GM12864 (cell line): Measurements from ENCODE around the gene SDK2.

Experiments
- DNase-seq: peaks from one replicate; pipeline ENCODE4 v3.0.0-alpha.2; 2011; ENCODE audit warnings: low read depth
- H3K4me3 ChIP-seq: 2 replicates; pipeline ENCODE4 v1.5.1; 2011; ENCODE audit warnings: mild to moderate bottlenecking, low read depth, low read length, control low read depth
- TF ChIP-seq, protein P1 (sequence below): IDR thresholded peaks from 2 replicates; pipeline ENCODE4 v1.5.1; 2011; ENCODE audit warnings: low read depth, mild to moderate bottlenecking, moderate library complexity, low read length, control low read depth, inconsistent platforms; ENCODE audit errors: missing control alignments

The SDK2 gene

DNA sequence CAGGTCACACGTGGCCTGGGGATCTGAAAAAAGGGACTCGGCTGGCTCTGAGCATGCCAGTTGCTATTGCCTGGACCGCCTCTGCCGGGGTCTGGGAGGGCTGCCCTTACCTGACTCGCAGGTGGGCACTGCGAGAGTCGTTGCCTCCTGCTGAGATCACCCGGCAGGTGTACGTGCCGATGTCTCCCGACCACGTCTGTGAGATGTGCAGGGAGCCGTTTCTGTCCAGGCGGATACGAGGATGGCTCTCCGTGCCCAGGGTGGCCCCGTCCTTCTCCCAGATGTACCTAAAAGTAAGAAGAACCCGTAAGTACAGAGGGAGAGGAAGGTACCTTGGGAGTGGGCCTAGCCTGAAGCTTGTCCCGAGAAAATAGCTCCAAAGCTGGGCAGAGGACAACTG lies 220.4 kb downstream of the SDK2 start:
- no peak overlapping the region for H3K4me3 ChIP-seq
- TF ChIP-seq, protein P1, sequence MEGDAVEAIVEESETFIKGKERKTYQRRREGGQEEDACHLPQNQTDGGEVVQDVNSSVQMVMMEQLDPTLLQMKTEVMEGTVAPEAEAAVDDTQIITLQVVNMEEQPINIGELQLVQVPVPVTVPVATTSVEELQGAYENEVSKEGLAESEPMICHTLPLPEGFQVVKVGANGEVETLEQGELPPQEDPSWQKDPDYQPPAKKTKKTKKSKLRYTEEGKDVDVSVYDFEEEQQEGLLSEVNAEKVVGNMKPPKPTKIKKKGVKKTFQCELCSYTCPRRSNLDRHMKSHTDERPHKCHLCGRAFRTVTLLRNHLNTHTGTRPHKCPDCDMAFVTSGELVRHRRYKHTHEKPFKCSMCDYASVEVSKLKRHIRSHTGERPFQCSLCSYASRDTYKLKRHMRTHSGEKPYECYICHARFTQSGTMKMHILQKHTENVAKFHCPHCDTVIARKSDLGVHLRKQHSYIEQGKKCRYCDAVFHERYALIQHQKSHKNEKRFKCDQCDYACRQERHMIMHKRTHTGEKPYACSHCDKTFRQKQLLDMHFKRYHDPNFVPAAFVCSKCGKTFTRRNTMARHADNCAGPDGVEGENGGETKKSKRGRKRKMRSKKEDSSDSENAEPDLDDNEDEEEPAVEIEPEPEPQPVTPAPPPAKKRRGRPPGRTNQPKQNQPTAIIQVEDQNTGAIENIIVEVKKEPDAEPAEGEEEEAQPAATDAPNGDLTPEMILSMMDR: no peak
- DNase-seq: no peak

DNA sequence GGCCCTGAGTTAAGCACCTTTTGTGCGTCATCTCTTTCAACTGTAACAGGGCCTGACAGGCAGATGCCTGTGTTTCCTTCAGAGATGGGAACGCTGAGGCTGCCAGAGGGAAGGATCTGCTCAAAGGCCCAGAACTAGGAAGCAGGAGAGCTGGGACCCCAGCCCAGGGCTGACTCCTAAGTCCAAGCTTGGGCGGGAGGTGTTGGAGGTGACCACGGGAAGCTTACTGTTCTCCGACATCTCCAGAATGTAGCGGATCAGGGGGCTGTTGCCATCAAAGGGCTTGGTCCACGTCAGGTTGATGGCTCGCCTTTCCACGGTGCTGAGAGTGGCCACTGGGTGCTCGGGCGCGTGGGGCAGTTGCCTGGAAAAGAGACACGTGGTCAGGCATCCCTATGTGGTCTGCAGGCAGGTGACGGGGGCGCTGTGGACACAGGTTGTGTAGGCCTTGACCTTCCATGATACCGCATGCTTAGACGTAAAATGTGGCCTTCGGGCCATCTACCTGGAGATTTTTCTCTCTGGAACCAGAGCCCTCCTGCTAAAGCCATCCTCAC lies 221.0 kb downstream of the SDK2 start:
- TF ChIP-seq, protein P1: no peak
- no peak for DNase-seq
- no peak overlapping the region for H3K4me3 ChIP-seq

DNA sequence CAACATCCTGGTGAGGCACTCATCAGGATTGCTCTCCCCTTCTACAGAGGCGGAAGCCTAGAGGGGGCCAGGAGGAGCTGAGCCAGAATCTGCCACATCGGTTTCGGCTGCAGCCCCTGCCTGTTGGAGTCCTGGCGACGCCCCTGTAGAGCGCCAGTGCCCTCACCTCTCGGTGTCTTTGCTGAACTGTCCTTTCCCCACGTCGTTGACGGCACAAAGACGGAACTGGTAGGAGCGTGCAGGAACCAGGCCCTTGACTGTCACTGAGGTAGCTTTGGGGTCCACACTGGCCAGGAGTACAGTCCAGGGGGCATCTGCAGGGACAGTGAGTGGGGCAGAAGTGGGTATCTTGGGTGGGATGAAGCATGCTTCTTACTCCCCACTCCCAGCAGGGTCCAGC lies 222.1 kb downstream of the SDK2 start:
- H3K4me3 ChIP-seq: no peak overlapping the region
- TF ChIP-seq, protein P1: no peak
- no peak for DNase-seq

DNA sequence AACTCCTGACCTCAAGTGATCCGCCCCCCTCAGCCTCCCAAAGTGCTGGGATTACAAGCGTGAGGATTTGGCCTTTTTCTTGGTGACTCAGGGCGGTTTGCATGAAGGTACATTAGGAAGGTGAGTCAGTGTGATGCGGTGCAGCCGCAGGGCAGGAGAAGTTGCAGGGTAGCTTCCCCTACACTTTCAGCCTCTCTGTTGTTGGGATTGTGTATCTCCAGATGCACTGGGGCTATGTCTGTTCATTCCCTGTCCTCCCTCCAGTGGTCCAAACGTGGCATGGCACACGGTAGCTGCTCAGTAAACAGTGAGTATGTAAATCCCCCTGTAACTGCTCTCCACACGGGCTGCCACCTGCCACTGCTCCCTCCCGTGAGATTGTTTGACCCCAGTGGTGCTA lies 223.3 kb downstream of the SDK2 start:
- H3K4me3 ChIP-seq: no peak overlapping the region
- no peak for DNase-seq
- TF ChIP-seq, protein P1: peak; percentile 38

DNA sequence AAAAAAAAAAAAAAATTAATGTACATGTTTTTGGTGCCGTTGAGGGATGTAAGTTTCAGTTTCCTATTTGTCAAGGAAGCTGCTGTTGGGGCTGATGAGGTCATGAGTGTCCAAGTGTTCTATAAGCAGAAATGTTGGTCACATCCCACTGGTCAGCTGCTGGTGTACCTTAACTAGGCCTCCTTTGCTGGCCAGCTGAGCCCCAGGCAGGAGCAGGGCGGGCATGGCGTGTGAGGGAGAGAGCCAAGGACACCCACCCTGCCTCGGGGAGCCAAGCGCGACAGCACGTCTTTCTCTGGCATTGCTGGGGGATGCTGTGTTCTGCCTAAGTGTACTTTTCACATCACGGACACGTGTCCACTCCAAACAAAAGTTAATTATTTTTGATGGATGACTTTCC lies 224.4 kb downstream of the SDK2 start:
- no peak for DNase-seq
- TF ChIP-seq, protein P1: no peak
- H3K4me3 ChIP-seq: no peak overlapping the region

DNA sequence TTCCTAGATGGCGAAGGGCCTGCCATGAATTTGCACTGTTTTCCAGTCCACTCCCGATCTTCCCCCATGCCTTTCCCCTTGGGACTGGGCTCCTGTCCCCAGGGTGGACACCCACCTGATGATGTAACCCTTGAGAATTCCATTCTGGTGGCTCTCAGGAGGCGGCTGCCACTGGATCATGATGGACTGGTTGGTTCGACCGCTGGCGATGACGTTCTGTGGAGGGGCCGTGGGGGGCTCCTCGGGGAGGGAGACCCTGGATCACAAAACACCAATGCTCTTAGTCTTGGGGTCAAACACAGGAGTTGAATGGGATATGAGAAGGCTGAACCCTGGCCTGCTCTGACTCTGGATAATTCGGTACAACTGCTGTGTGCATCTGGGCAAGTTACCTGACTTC lies 225.2 kb downstream of the SDK2 start:
- no peak for DNase-seq
- TF ChIP-seq, protein P1: no peak
- H3K4me3 ChIP-seq: no peak overlapping the region

DNA sequence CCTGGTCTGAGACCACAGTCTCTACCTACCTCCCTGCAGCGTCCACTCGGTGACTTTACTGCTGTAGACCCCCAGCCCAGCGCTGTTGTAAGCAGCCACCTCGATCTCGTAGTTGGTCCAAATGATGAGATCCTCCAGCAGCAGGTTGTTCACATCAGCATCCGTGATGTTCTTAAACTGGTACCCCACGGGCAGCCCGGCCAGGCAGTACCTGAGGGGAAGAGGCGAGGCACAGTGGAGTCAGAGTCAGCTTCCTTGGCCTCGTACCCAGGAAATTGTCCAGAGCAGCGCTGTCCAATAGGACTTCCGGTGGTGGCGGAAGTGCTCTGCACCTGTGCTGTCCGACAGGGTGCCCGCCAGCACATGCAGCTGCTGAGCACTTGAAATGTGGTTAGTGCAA lies 228.5 kb downstream of the SDK2 start:
- no peak for DNase-seq
- TF ChIP-seq, protein P1: no peak
- no peak overlapping the region for H3K4me3 ChIP-seq
